IMR-90 (cell line): ENCODE data around the gene VPS4B. TPM values are rescaled to one million over a fixed set of nuclear protein-coding genes. Genes with fewer than 3 reads are reported as not detected.

Experiments used
- ATAC-seq: fragments of 200-7000 bp; cut with Tn5 transposase; 2 replicates; pipeline ENCODE4 v1.9.1; 2020; ENCODE audit warnings: low read depth, mild to moderate bottlenecking, moderate library complexity
- BruUV-seq: library from RNA; stranded (reverse); fragments of 400-500 nt; replicated peaks from 2 replicates; lab custom pipeline; 2021; lab: Mats Ljungman, UMichigan
- CTCF ChIA-PET: fragments of 300-600 bp; formaldehyde crosslinking; extraction: SDS; loops from one replicate; lab custom pipeline; 2021; ENCODE audit warnings: antibody characterized with exemption; lab: Yijun Ruan, JAX
- POLR2A ChIA-PET: fragments of 300-600 bp; sonication (Branson Sonifier 250); formaldehyde crosslinking; loops from one replicate; lab custom pipeline; 2022; ENCODE audit warnings: antibody characterized with exemption; ENCODE audit not compliant: unreplicated experiment; lab: Charles Lee
- DNase-seq: peaks from one replicate; pipeline ENCODE4 v3.0.0; 2013
- H2AFZ ChIP-seq: replicated peaks from 2 replicates; pipeline ENCODE3; 2013; ENCODE audit warnings: low read length, mild to moderate bottlenecking; ENCODE audit not compliant: poor library complexity
- H2AK5ac ChIP-seq: 2 replicates; pipeline ENCODE4 v1.6.1; 2013; ENCODE audit warnings: low read depth, low read length, inconsistent platforms
- H2AK9ac ChIP-seq: replicated peaks from 2 replicates; pipeline ENCODE3; 2013; ENCODE audit warnings: mild to moderate bottlenecking, low read depth, low read length, moderate library complexity; ENCODE audit not compliant: poor library complexity
- H2BK120ac ChIP-seq: 2 replicates; pipeline ENCODE4 v1.6.1; 2013; ENCODE audit warnings: low read depth, low read length, inconsistent platforms
- H2BK15ac ChIP-seq: 3 replicates; pipeline ENCODE4 v1.6.1; 2013; ENCODE audit warnings: low read depth, low read length, inconsistent platforms
- H2BK20ac ChIP-seq: 2 replicates; pipeline ENCODE4 v1.6.1; 2013; ENCODE audit warnings: low read depth, mild to moderate bottlenecking, inconsistent platforms, low read length, moderate library complexity
- H2BK5ac ChIP-seq: 2 replicates; pipeline ENCODE4 v1.6.1; 2013; ENCODE audit warnings: mild to moderate bottlenecking, low read depth, low read length, inconsistent platforms; ENCODE audit not compliant: poor library complexity, severe bottlenecking
- H3K14ac ChIP-seq: replicated peaks from 2 replicates; pipeline ENCODE4 v1.6.1; 2013; ENCODE audit warnings: low read depth, low read length, inconsistent platforms
- H3K18ac ChIP-seq: 2 replicates; pipeline ENCODE4 v1.6.1; 2013; ENCODE audit warnings: low read depth, low read length, control low read depth
- H3K23ac ChIP-seq: 2 replicates; pipeline ENCODE4 v1.6.1; 2013; ENCODE audit warnings: low read depth, low read length, inconsistent platforms
- H3K27ac ChIP-seq: 2 replicates; pipeline ENCODE4 v1.5.1; 2013; ENCODE audit warnings: mild to moderate bottlenecking, control low read depth, low read length; ENCODE audit not compliant: insufficient read depth
- H3K27me3 ChIP-seq: 2 replicates; pipeline ENCODE4 v1.6.1; 2013; ENCODE audit warnings: low read length; ENCODE audit not compliant: control insufficient read depth, insufficient read depth
- H3K36me3 ChIP-seq: 2 replicates; pipeline ENCODE4 v1.6.1; 2013; ENCODE audit warnings: low read length, mixed read lengths; ENCODE audit not compliant: control insufficient read depth, insufficient read depth
- H3K4ac ChIP-seq: 2 replicates; pipeline ENCODE4 v1.6.1; 2013; ENCODE audit warnings: low read depth, low read length, inconsistent platforms
- H3K4me1 ChIP-seq: 2 replicates; pipeline ENCODE4 v1.6.1; 2013; ENCODE audit warnings: low read length, mixed read lengths; ENCODE audit not compliant: control insufficient read depth, insufficient read depth
- H3K4me2 ChIP-seq: 2 replicates; pipeline ENCODE4 v1.6.1; 2013; ENCODE audit warnings: low read depth, mild to moderate bottlenecking, control low read depth, low read length, moderate library complexity
- H3K4me3 ChIP-seq: 2 replicates; pipeline ENCODE4 v1.5.1; 2013; ENCODE audit warnings: low read depth, mild to moderate bottlenecking, control low read depth, low read length, moderate library complexity; ENCODE audit not compliant: insufficient read depth
- H3K56ac ChIP-seq: 2 replicates; pipeline ENCODE4 v1.6.1; 2013; ENCODE audit warnings: low read length, inconsistent platforms; ENCODE audit not compliant: insufficient read depth; ENCODE audit errors: extremely low read depth
- H3K79me1 ChIP-seq, 2 experiments: 2 replicates each; pipeline ENCODE4 v1.6.1; 2013; ENCODE audit warnings: low read length in 2 of 2, inconsistent platforms in 1 of 2, low read depth in 1 of 2
- H3K9ac ChIP-seq: 2 replicates; pipeline ENCODE4 v1.6.1; 2013; ENCODE audit warnings: low read depth, low read length, control low read depth
- H3K9me1 ChIP-seq: 2 replicates; pipeline ENCODE4 v1.6.1; 2013; ENCODE audit warnings: low read length, inconsistent platforms; ENCODE audit not compliant: insufficient read depth
- H3K9me3 ChIP-seq: 2 replicates; pipeline ENCODE4 v1.6.1; 2013; ENCODE audit warnings: low read length; ENCODE audit not compliant: control insufficient read depth, insufficient read depth
- H4K20me1 ChIP-seq: 2 replicates; pipeline ENCODE4 v1.6.1; 2013; ENCODE audit warnings: low read length, inconsistent platforms; ENCODE audit not compliant: insufficient read depth
- H4K5ac ChIP-seq: 2 replicates; pipeline ENCODE4 v1.6.1; 2013; ENCODE audit warnings: mild to moderate bottlenecking, low read depth, low read length, control low read depth
- H4K8ac ChIP-seq, 2 experiments: 2 replicates each; pipeline ENCODE4 v1.6.1; 2013; ENCODE audit warnings: low read depth in 2 of 2, low read length in 2 of 2, control low read depth in 1 of 2, inconsistent platforms in 1 of 2
- H4K91ac ChIP-seq: 2 replicates; pipeline ENCODE4 v1.6.1; 2013; ENCODE audit warnings: low read depth, low read length, inconsistent platforms; ENCODE audit not compliant: insufficient read depth
- CEBPB ChIP-seq: IDR thresholded peaks from 2 replicates; pipeline ENCODE4 v1.6.1; 2012; ENCODE audit warnings: low read depth, low read length, improper control_type of control experiment
- SMC3 ChIP-seq: fragments of 150-350 bp; IDR thresholded peaks from 2 replicates; pipeline ENCODE4 v1.6.1; 2016; ENCODE audit warnings: low read depth, mild to moderate bottlenecking, antibody characterized with exemption, low read length, moderate library complexity
- WGBS, 2 experiments: methylation state at CpG; one replicate each; pipeline versions ENCODE4 v1.1.5 to v1.1.7; 2013; ENCODE audit warnings: missing lambda C conversion rate in 2 of 2; ENCODE audit not compliant: insufficient read length in 1 of 2; ENCODE audit errors: extremely low coverage in 2 of 2; 5-methylcytosine and 5-hydroxymethylcytosine counted together
- dilution Hi-C: fragments of 300-500 bp; cut with HindIII; formaldehyde crosslinking; loops from one replicate; pipeline ENCODE4 v1.14.3; 2018; ENCODE audit warnings: low sequenced_read_pairs; ENCODE audit not compliant: unreplicated experiment
- in situ Hi-C: fragments of 300-500 bp; cut with MboI; formaldehyde crosslinking; loops from 3 replicates; pipeline ENCODE4 v1.14.3; 2019; ENCODE audit warnings: low sequenced_read_pairs, inconsistent platforms, mixed read lengths
- intact Hi-C: fragments of 100-400 bp; cut with micrococcal nuclease; formaldehyde crosslinking; loops from 2 replicates; pipeline ENCODE4 v1.10.0; 2022
- polyA plus RNA-seq, 3 experiments: library from polyadenylated mRNA; depleted of rRNA; stranded (reverse); fragments of >200 nt; gene quantifications; 2 replicates each; pipeline ENCODE4 v1.2.3, GENCODE V29; 2012; ENCODE audit warnings: low replicate concordance in 1 of 3
- total RNA-seq: library from RNA; depleted of rRNA; stranded (reverse); fragments of >200 nt; gene quantifications from 2 replicates; pipeline ENCODE4 v1.2.3, GENCODE V29; 2012

Gene VPS4B
- total and polyA plus RNA-seq, 2 of the 4 experiments (the other 2 are of a cell fraction), result 16.2 to 31.5 TPM

GRCh38 chr18:63444580-63444979 lies 22.3 kb upstream of the VPS4B start:
- Histone ChIP-seq H2BK20ac (no peak overlapping the region), H3K14ac (no peak overlapping the region), H3K79me1 (no peaks in the 10 kb centered on the region), H4K20me1 (no peaks in the 10 kb centered on the region), H3K27me3 (0 out of 2 replicates have a peak, but pooled peaks cover 2% of the 10 kb centered on the region), H2AK9ac (no peak overlapping the region), H4K91ac (no peak overlapping the region), H3K56ac (no peak overlapping the region), H3K18ac (no peak overlapping the region), H2BK120ac (no peak overlapping the region), H3K4me1 (no peaks in the 10 kb centered on the region), H3K9me1 (no peaks in the 10 kb centered on the region), H3K9ac (no peak overlapping the region), H3K4me3 (no peak overlapping the region), H3K4ac (no peak overlapping the region), H3K27ac (no peak overlapping the region), H2BK5ac (no peak overlapping the region), H2AFZ (no peak overlapping the region), H4K8ac (no peak overlapping the region), H3K36me3 (no peaks in the 10 kb centered on the region; the same call in 1 of the 2 replicates), H2AK5ac (no peak overlapping the region), H3K9me3 (no peaks in the 10 kb centered on the region), H2BK15ac (no peak overlapping the region), H4K5ac (no peak overlapping the region), H3K4me2 (no peak overlapping the region), H3K23ac (no peak overlapping the region)
- TF ChIP-seq CEBPB (peak; percentile 51; the same call in 1 of the 2 replicates), SMC3 (no peak)
- peak; percentile 11; the same call in 1 of the 2 replicates for ATAC-seq
- peak; percentile 72 for DNase-seq
- in situ Hi-C loops, result loop anchor here (5.0 kb wide), 1 partner anchor 317 kb away; no protein-coding TSS in a partner anchor
- dilution Hi-C loops, result no loop called here
- no TSS peak for BruUV-seq
- ChIA-PET POLR2A (interaction anchor here (0.7 kb wide), 1 partner anchor 526 kb away, joined by 4 read pairs; no protein-coding TSS in a partner anchor), CTCF (interaction anchor here (1.0 to 1.2 kb wide), 3 partner anchors 9 to 73 kb away, joined by 3 to 4 read pairs (median 4); no protein-coding TSS in a partner anchor)
- no CpG with 5 or more reads among the region's 6 CpGs for WGBS, 2 experiments
- intact Hi-C loops, result no loop called here
